RKO (cell line): ENCODE data around the gene MROH2A.

Source experiments
- DNase-seq: peaks from one replicate; pipeline ENCODE4 v3.0.0-alpha.2; 2016; ENCODE audit warnings: low spot score

The MROH2A gene

DNA sequence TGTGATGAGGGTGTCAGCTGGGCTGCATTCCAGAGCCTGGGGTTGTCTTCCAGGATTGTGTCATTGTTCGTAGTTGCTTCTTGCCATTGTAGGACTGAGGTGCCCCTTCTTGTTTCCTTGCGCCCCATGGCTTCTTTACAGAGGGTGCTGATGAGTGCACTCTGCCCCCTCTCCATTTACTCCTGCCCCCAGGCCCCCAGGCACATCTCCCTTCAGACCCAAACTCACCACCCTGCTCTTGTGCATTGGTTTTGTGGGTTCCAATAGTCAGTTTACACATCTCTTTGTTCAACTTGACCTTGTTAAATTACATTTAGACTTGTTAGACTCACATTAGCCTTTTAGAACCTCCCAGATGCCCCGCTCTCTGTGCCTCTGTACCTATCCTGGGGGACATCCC, 43.1 kb downstream of the MROH2A start:
- no peak for DNase-seq

DNA sequence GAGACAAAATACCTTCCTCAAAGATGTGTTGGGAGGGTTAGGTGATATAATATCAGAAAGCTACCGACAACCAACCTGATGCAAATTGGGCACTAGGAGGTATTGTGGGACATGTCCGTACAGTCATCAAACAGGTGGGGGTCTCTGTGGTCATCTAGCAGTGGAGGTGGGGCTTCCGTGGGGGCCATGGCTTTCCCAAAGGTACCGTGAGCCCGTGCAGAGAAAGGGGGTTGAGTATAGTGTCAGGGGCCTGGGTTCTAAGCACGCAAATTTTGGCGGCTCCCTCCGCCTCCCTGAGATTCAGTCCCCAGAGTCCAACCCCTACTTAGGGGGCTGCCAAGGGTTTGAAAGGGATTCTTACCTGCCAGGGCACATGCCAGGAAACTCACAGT, 43.6 kb downstream of the MROH2A start:
- no peak for DNase-seq

DNA sequence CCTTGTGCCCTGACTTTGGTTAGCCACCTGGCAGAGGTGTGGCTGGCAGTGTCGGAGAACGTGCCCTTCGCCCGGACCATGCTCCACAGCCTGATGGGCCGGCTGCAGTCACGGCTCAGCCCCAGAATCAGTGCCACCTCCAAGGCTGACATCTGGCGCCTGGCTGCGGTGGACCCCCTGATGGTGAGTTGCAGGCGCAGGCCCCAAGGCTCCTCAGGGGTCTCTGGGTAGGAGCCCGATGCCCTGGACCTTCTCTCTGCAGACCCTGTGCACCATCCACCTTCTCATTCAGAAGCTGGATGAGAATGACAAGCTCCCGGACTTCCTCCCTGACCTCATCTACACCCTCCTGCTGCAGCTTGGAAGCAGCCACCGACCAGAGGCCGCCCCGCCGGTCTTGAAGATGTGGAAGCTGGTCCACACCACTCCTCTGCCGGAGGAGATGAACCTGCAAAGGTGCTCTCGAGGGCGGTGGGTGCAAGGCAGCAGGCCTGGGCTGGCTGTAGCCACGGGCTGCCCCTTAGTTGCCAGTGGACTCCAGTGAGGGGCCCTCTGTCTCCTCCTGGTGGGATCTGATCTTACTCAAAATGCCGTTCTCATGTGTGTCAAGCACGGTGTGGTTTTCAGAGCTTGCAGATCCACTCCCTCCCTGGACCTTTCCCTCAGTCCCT, 44.1 kb downstream of the MROH2A start:
- DNase-seq: no peak

DNA sequence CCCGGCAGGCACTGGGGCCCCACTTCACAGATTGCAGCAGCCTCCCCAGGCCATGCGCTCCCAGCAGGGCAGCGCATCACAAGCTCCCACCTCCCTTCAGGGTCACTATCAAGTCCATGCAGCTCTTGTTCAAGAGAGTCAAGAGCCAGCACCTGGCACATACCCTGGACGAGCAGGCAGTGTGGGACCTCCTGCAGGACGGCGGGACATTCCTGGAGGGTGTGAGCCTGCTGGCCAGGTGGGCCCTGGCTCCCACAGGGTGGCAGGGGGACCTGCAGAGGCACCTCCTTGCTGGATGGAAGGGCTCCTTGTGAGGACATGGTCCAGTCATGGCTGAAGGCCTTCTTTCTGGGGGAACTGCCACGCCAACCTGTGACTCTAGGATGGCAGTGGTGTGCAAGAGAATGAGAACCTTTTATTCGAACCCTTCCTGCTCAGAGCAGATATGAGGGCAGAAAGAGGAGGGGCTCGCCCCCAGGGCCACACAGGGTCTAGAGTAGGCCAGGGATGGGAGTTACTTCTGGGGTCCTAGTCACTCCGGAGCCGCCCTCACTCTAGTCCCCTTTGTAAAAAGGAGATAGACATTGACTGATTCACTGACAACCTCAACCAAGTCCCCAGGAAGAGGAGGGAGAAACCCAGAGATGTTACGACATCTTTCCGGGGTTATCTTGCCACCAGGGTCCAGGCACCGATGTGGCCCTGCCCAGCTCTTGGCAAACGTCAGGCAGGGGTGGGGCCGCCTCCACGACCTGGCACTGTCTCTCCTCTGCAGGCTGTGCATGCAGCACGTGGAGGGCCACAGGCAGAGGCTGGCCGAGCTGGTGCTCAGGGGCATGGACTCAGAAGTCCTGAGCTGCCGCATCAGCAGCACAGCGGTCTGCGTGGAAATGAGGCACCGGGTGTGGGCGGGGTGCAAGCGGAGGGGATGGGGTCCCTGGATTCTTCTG, 44.9 kb downstream of the MROH2A start:
- DNase-seq: no peak

DNA sequence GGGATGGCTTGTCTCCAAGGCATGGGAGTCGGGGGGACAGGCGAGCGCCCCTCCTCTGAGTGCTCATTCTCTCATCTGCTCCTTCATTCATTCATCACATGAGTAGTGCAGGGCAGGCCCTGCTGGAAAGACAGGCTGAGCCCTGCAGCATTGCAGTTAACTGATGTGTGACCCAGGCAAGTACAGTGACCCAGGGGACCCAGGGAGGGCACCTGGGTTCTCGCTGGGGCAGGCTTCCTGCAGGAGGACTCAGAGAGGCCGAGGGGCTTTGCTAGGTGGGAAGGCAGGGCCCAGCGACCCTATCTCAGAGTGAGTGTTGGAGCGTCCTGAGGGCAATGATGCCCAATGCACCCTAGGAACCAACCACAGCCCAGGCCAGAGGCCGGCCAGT, 45.6 kb downstream of the MROH2A start:
- no peak for DNase-seq

DNA sequence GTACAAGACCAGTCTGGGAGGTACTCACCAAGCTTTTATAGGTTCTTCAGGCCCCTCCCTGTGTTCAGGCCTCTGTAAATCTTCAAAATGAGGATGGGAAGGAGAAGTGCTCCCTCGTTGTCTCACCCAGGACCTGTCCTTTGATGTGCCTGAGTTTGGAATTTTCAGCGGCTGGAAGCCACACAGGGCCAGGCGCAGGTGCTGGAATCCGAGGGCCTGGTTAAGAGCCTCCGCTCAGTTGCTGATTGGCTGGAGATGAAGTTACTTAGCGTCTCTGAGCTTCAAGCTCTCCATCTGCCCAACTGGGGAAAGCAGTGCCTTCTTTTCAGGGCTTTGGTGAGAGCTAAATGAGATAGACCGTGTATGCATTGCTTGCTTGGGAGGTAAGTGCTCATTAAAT, 46.2 kb downstream of the MROH2A start:
- DNase-seq: no peak

DNA sequence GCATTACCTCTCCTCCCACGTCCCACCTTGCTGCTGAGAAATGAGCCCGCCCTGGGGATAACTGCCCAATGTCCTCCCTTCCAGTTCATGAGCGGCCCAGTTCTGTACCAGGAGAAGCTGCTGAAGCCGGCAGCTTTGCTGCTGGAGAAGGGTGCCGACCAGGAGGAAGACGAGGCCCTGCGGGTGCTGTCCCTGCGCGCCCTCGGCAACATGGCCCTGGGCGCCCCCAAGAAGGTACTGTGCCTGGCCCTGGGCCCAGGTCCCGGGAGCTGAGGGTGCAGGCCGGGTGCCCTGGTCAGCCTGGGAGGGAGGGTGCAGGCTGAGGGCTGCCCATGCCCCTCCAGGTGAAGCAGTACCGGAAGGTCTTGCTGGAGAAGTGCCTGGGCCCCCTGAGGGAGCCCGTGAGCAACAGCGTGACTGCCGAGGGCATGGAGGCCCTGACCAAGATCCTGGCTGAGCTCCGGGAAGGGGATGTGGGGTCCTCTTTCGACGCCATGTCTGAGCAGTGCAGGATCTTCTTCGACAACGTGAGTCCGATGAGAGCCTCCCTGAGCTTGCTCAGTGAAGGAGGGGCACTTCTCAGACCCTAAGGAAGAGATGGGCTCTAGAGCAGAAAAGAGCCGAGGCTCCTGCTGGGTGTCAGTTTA, 50.5 kb downstream of the MROH2A start:
- no peak for DNase-seq

DNA sequence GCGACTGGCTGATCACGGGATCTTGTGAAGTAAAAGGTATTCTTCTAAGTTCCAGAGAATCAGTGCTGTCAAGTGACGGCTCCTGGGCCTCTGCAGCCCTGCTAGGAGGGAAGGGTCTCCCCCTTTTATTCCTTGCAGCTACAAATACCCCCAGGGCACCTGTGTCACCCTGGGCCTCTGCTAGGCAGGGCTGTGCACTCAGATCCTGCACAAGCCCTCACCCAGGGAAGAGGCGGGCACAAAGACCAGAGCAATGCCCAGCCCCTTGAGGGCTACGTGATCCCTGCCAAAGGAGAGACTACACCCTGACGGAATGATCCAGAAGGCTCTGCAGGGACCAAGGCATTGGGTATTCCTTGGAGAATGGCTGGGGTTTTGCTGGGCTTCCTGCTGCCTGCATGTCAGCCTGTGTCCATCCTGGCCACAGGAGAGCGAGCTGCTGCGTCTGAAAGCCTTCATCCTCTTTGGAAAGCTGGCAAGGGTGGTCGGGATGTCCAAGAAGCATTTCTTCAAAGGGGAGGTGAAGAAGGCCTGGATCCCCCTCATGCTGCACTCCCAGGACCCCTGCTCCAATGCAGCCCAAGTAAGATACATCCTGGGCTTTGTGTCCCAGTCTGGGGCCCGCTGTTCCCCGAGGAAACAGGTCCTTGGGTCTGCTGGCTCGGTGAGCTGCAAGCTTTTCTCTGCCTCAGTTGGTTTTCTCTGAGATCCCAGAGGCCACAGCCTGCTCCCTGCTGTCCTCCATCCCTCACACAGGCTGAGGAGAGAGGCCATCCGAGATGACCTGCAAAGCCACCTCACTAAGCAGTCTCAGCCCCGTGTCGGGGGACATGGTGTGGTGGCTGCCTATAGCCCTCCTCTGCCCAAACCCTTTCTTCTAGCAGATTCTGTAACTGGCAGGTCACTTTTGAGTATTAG, 51.3 kb downstream of the MROH2A start:
- DNase-seq: no peak

DNA sequence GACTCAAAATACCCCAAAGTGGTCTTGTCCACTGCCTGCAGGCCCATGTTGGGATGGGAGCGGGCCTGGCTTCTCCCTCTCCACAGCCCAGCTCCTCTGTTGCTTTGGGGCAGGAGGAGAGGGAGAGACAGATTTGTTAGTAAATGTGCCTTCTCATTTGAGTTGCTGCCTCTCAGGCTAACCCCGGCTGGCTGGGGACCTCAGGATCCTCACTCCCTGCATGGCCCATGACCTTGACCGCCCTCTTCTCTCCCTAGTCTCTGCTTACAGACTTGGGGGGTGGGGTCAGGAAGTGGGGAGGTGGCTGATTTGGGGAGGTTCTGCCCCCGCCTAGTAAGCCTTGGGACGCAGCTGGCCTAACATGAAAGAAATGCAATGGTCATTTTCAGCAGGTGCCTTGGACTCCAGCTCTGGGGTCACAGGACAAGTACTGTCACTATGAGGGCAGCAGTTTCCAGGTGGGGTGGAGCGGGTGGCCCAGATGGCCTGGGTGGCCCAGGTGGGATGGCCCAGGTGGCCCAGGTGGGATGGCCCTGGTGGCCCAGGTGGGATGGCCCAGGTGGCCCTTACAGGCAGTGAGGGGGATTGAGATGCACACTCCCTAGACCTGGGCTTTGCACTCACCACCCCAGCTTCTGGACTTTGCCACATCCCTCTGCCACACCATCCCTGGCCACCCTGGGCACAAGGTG, 52.1 kb downstream of the MROH2A start:
- no peak for DNase-seq

DNA sequence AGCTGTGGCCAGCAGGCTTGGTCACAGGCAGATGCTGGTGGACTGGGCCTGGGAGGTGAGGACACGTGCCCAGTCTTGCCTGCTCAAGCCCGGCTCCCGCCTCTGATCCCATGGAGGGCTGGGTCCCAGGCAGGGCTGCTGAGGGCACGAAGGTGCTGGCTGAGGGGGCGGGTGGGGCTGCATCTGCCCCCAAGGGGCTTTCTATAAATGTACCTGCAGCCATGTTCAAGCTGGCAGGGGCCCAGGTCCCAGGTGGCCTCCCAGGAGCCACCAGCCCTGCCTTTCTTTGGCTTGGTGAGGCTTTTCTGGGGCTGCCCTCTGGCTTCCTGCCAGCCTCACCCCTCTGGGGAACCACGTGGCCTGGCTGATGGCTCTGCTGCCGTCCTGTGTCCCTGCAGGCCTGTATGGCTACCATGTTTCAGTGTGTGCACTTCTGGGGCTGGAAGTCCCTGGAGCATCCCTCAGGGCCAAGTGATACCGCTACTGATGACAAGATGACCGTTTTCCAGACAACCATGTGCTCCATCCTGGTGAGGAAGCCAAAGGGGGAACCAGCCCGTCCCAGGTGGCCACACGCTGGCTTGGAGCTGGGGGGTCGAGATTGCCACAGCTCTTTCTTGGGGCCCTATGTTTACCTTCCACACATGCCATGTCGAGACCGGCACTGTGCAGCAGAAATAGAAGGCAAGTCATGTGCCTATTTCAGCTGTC, 53.0 kb downstream of the MROH2A start:
- DNase-seq: no peak

DNA sequence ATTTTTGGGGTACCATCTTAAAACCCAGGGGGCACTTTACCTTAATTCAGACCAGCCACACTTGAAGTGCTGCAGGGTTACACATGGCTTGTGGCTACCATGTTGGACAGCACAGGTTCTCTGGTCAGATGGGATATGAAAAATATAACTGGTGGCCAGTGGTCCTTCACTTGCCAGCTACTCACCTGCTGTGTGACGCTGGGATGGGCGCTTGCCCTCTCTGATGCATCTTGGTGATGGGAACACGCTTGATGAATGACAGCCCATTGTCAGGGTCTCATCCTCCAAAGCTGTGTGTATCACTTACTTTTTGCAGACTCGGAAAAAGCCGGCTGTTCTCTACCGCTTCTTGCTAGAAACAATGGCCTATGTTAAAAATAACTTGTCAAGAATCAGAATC, 53.7 kb downstream of the MROH2A start:
- DNase-seq: no peak

DNA sequence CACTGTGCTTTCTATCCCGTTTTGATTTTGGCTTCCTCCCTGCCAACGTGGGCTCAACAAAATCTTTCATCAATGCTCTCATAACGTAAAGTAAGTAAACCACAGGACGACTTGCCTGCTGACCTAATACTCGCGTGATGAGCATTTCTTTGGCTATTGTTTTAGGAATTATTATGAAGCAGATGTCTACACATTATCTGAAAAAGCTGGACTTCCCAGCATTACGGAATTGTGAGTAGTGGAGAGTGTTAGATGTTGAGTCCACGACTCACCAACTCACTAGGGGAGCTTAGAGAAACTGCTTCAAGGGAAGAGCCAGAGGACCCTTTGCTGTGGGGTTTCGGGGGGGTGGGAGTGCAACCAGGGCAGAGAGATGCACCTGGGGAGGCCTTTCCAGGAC, 54.3 kb downstream of the MROH2A start:
- DNase-seq: no peak

DNA sequence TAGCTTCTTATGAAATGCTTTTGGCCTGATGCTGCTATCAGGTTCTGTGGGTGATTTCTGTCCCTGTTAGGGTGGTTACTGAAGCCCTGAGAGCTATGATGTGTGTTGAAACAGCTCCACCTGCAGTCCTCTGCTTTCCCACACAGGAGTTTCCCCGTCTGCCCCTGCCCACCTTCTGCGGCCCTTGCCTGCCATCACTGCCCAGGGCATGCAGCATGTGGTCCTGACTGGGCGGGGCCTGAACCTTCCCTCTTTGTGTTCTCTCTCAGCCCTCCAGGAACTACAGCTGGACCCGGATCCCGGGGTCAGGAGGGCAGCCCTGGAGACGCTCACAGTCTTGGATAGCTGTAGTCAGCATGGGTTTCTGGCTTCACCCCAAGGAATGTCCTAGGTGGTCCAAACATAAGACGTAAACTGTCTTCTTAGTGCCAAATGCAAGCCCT, 54.8 kb downstream of the MROH2A start:
- peak; percentile 32 for DNase-seq

DNA sequence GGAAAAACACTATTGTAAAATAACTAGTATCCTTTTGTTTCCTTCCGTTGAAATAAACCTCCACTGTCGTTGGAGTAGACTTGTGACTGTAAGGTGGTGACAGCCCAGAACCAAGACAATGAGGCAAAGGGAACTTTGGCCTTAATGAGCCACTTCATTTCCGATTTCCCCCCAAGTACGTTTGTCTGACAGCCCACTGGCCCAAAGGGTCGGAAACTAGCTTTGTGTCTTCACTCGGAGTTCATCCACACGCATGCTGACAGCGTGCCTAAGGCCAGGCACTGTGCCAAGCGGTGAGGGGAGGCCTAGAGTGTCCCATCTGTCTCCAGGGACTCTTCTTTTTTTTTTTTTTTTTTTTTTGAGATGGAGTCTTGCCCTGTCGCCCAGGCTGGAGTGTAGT, 55.2 kb downstream of the MROH2A start:
- no peak for DNase-seq

DNA sequence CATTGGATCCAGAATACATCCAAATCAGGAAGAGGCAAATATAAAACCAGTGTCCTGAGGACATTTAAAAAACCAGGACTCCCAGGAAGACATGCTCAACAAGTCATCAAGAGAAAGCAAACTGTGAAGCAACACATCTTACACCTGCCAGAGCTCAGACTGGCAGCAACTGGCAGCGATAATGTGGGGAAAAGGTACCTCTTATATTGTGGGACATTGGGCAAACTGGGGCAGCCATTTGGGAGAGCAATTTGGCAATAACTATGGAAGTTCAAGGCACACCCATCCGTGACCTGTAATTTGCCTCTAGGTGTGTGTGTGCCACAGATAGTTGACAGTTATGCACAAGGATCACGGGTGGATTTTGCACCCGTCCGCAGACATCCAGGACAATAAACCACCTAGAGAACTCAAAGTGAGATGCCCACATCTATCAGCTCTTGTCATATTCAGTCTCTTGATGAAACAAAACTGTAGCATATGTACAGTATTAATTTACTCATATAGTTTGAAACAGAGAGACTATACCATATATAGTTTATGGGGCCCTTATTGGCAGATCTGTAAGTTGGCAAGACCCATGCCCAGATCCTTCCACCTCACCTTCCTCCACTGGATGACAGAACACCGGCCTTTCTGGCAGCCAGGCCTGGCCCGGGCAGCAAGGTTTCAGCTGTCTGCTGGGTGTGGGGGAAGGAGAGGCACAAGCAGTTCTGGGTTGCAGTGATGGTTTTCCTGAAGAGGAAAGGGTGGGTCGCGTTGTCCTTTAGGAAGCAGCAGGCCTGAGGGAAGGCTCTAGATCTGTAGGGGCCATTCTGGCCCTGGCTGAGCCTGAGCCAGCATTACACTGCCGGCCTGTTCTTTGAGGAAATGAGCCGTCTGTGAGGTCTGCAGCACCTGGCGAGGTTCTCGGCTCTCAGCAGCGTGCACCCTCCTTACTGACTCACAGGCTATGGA, 57.4 kb downstream of the MROH2A start:
- DNase-seq: no peak

DNA sequence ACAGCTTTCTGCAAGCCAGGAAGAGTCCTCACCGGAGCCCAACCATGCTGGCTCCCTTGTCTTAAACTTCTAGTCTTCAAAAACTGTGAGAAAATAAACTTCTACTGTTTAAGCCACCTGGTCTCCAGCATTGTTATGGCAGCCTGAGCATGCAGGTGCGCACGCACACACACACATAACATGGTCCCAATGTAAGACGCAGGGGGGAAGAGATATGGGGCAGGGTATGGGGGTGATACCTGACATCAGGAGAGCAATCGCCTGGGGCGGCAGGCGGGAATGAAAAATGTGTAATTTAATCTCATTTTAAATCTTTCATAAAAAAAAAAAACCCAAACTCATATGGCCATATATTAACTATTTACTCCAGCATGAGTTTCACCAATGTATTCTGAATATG, 58.2 kb downstream of the MROH2A start:
- DNase-seq: no peak

DNA sequence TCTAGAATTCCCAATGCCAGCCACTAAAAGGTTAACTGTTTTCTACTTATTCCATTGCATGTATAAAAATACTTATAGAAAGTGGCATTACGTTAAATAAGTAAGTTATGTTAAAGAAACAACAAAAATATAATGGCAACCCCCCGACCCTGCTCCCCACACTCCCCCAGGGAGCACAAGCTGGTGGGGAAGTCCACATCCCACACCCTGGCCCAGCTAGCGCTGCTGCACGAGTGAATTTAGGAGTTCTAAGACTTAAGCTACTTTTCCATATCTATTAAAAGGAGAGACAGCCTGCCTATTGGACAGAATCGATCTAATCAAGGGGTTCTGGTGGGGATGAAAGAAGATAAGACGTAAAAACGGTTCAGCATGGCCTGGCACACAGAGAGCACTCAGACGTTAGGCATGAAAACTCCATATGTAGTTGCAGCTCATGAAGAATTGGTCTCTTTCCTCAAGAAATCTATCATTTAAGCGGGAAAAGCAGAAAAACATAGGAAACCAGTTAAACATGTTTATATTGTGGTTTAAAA, 59.6 kb downstream of the MROH2A start:
- no peak for DNase-seq

DNA sequence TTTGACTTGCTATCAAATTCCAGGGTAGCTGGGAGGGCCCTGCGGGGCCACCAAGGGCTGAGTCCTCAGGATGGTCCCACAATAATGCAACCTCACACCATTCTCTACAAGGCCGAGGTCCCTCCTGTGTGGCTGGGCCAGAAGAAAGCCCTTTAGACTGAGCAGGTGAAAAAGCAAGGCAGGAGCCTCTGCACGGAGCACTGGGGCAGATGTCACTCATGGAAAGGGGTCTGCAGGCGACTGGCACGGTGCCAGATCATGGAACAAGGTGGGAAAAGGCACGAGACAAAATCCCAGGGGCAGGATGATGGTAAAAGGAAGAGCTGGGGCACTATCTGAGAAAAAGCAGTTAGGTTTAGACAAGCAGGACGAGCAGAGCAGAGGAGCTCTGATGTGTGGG, 60.1 kb downstream of the MROH2A start:
- DNase-seq: no peak
